Thoracic aorta (tissue), 2 donors: ENCODE measurements around the gene TNNT2. TPM values are rescaled to one million over a fixed set of nuclear protein-coding genes. Genes with fewer than 3 reads are reported as not detected.
A peak's percentile ranks its signal among the peaks of the same experiment; 100 is the strongest.

Source experiments
- ATAC-seq: fragments of 150-250 bp; one replicate; pipeline ENCODE4 v1.8.0; 2017; ENCODE audit warnings: low read depth; ENCODE audit not compliant: insufficient number of reproducible peaks, low FRiP score
- DNase-seq: peaks from one replicate; pipeline ENCODE4 v3.0.0-alpha.2; 2020; ENCODE audit warnings: low spot score
- H3K27ac ChIP-seq, 2 donors: fragments of 200-600 bp; sonication (generic); 1 replicate in 1 of 2; 2 replicates in 1 of 2; pipeline ENCODE4 v1.5.1; 2016; ENCODE audit warnings: mild to moderate bottlenecking in 2 of 2, moderate library complexity in 2 of 2
- H3K27me3 ChIP-seq: fragments of 200-600 bp; sonication (generic); replicated peaks from 2 replicates; pipeline ENCODE4 v1.6.0; 2016; ENCODE audit warnings: mild to moderate bottlenecking; ENCODE audit not compliant: insufficient read depth
- H3K36me3 ChIP-seq: fragments of 200-600 bp; sonication (generic); one replicate; pipeline ENCODE4 v1.5.1; 2016
- H3K4me1 ChIP-seq, 2 donors: fragments of 200-600 bp; sonication (generic); 1 replicate in 1 of 2; 2 replicates in 1 of 2; pipeline versions ENCODE4 v1.5.1 to v1.6.0; 2016; ENCODE audit warnings: low read depth in 2 of 2, mild to moderate bottlenecking in 1 of 2; ENCODE audit not compliant: control insufficient read depth in 1 of 2
- H3K4me3 ChIP-seq: fragments of 200-600 bp; sonication (generic); 2 replicates; pipeline ENCODE4 v1.5.1; 2016; ENCODE audit warnings: mild to moderate bottlenecking
- H3K9me3 ChIP-seq: fragments of 200-600 bp; sonication (generic); 2 replicates; pipeline ENCODE4 v1.5.1; 2016
- CTCF ChIP-seq: fragments of 200-600 bp; sonication (generic); IDR thresholded peaks from one replicate; pipeline ENCODE4 v1.5.1; 2019; ENCODE audit warnings: antibody characterized with exemption
- total RNA-seq, 2 donors: library from RNA; depleted of rRNA; stranded (reverse); fragments of >200 nt; gene quantifications; one replicate each; pipeline versions ENCODE4 v1.1.0 to v1.2.3, GENCODE V29; 2016

The TNNT2 gene
- total RNA-seq, 2 donors from 2014 or later = 0.21 TPM; not detected in 1

- Histone ChIP-seq H3K27me3 (no peaks in the 10 kb centered on the region), H3K4me3 (no peak overlapping the region), H3K36me3 (no peaks in the 10 kb centered on the region), H3K4me1 (no peaks in the 10 kb centered on the region), H3K9me3 (no peaks in the 10 kb centered on the region), H3K27ac (no peak overlapping the region)
- no peak for DNase-seq
- no peak for ATAC-seq
- peak; percentile 49 for TF ChIP-seq CTCF
These were observed 7.9 kb upstream of the TNNT2 start for GRCh38 chr1:201385299-201385891.

DNA sequence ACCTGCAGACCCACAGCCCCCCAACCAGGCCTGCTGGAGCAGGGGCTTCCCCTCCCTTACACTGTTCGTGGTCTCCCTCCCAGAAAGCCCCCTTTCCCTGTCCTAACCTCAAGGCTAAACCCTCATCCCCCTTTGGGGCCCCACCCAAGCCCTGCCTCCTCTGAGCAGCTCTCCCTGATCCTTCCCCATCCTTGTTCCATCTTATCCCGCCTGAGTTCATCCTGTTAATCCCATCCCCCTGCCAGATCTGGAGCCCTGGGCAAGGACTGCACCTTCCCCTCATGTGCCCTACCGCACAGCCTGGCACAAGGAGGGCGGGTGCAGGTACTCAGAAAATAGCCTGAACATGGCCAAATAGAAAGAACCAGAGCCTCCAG is 6.9 kb upstream of the TNNT2 start:
- H3K9me3 ChIP-seq = no peaks in the 10 kb centered on the region
- no peaks in the 10 kb centered on the region for H3K4me1 ChIP-seq
- DNase-seq = no peak
- no peak for ATAC-seq
- TF ChIP-seq CTCF = no peak
- no peak overlapping the region for H3K4me3 ChIP-seq
- H3K27me3 ChIP-seq = no peaks in the 10 kb centered on the region
- no peak overlapping the region for H3K27ac ChIP-seq
- H3K36me3 ChIP-seq = no peaks in the 10 kb centered on the region

DNA sequence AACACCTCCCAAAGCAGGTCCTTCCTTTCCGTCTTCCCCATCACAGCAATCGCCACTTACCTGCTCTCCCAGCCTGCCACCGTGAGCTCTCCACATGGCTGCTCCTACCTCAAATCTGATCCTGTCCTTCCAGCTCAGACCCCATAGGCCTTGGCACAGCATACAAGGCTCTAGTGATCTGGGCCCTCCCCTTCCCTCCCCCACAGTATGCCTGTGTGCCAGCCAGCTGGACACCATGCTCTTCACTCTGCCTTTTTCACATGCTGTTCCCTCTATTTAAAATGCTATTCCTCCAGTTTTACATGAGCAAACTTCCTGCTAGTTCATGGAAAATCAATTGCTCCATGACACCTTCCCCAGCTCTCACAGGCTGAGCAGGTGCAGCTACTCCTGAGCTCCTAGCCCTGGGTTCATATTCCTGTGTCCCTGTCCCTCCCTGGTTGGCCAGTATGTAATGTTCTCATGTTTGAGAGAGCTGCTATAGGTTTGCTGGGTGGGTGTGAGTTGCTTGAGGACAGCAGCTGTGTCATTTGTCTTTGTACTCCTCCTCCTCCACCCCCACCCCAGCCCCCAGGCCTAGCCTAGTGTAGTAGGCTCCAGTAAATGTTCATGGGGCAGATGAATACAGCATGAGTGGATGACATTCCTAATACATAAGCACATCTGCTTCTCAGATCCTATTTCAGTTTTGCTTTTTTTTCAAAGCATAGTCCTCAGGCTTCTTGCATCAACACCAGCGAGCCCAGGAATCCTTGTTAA is 6.3 kb upstream of the TNNT2 start:
- no peaks in the 10 kb centered on the region for H3K36me3 ChIP-seq
- H3K4me1 ChIP-seq = no peaks in the 10 kb centered on the region
- no peak for DNase-seq
- H3K27me3 ChIP-seq = no peaks in the 10 kb centered on the region
- no peaks in the 10 kb centered on the region for H3K9me3 ChIP-seq
- H3K4me3 ChIP-seq = no peak overlapping the region
- no peak overlapping the region for H3K27ac ChIP-seq
- no peak for ATAC-seq
- TF ChIP-seq CTCF = no peak

DNA sequence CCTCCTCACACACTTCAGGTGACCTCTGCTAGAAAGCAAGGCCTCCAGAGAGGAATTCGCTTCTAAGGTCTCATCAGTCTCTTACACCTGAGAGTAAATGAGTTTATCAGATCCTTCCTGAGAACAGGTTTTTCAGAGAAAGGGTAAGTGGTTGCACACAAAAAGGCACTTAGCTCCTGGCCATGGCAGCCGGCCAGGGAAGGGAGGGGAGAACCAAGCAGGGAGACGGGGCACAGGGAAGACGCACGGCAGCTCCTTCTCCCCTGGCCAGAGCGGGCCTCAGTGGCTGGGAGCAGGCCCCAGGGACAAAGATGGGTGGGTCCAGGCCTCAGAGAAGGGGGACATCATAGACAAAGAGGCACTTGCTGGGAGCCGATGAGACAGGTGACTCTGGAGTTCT is 3.6 kb upstream of the TNNT2 start:
- TF ChIP-seq CTCF = no peak
- Histone ChIP-seq H3K27me3 (no peaks in the 10 kb centered on the region), H3K27ac (no peak overlapping the region), H3K4me3 (no peak overlapping the region), H3K9me3 (no peaks in the 10 kb centered on the region), H3K36me3 (no peaks in the 10 kb centered on the region), H3K4me1 (no peaks in the 10 kb centered on the region)
- ATAC-seq (no peak), DNase-seq (no peak)

DNA sequence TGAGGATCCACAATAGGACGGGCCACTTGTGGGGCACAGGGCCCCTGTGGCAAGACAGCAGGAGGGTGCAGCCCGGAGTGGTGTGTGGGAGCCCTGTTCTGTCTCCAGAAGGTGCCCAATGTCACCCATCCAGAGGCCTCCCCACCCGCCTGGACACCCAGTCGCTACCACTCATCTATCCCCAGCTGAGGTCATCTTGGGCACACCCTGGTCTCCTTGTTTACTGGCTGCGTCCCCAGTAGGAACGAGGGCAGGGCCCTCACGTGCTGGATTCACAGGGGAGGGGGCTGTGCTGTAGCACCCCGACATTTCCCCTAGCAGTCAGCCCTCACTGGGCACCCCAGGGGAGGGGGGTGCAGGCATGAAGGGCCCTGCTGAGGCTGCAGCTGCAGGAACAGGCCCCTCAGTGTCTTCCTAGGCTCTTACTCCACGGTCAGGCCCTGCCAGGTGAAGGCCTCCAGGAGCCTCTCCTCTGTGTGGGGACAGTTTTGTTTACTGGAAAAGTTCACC is 2.3 kb upstream of the TNNT2 start:
- H3K27ac ChIP-seq = no peak overlapping the region
- no peak for ATAC-seq

More for the DNA sequence above, 2.3 kb upstream of the TNNT2 start:
- Histone ChIP-seq H3K4me1 (no peaks in the 10 kb centered on the region), H3K36me3 (no peaks in the 10 kb centered on the region), H3K27me3 (no peaks in the 10 kb centered on the region), H3K4me3 (no peak overlapping the region), H3K9me3 (no peaks in the 10 kb centered on the region)
- no peak for DNase-seq
- no peak for TF ChIP-seq CTCF
